Spleen (tissue), 7 donors: ENCODE results near the gene CDH7.

Source experiments
- CTCF ChIP-seq, 11 experiments: fragments of 200-600 bp in 7 of 11; fragments of 450-650 bp in 4 of 11; sonication (generic) in 4 of 11; IDR thresholded peaks in 8 of 11; conservative IDR thresholded peaks in 3 of 11; 1 replicate in 7 of 11; 2 replicates in 4 of 11; pipeline versions ENCODE4 v1.4.0 to v1.8.0; 2016 to 2021; ENCODE audit warnings: antibody characterized with exemption in 11 of 11, inconsistent platforms in 4 of 11, mild to moderate bottlenecking in 1 of 11
- POLR2AphosphoS5 ChIP-seq, 3 donors: sonication (generic); formaldehyde crosslinking; IDR thresholded peaks; one replicate each; pipeline ENCODE4 v1.5.1; 2017; ENCODE audit warnings: antibody characterized with exemption in 3 of 3
- donor health status: DM: no; HTN: no; CAD: no; lungs with moderate emphysema.
- donor health status: DM: no; HTN: no; CAD: no.
- donor health status: DM: no; HTN: no; CAD: no.

GRCh38 chr18:65936678-65937077 lies 185.9 kb downstream of the CDH7 start:
- TF ChIP-seq CTCF (IDR thresholded peaks at IDR 0.05 in 8 of 11, conservative IDR thresholded peaks at IDR 0.05 in 3 of 11) (no peak), POLR2AphosphoS5 (IDR thresholded peaks at IDR 0.05) (no peak)
